ENCODE measurements around the gene PPM1A.

DNA sequence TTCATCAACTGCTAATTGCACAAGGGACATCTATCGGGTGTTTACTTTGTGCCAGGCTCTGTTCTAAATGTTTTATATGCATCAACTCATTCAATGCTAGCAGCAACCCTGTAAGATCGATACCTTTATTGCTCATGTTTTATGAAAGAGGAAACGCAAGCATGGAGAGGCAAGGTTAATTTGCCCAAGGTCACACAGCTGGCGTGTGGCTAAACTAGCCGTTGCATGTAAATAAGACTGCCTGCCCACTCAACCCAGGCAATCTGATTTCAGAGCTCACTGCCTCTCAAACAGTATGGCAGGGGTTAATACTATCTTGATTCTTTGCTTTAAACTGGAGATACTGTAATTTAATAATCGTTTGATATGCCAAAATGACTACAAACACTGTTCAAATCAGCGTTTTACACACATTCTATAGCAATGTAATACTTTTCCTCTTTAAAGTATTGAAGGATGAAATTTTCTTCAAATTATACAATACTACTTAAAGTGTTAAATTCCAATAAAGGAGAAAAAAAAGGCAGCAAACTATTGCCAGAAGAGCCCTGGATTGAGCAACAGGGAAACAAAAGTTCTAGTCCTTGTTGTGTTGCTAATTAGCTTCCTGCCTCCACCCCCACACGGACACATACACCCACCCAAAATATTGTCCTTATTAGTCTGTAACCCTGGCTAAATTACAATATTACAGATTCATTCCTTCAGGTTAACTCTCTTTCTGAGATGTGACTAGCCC, 44.7 kb upstream of the PPM1A start:
- TF ChIP-seq POLR2AphosphoS5 (IDR thresholded peaks at IDR 0.05) = no peak
- TF ChIP-seq, protein P1, sequence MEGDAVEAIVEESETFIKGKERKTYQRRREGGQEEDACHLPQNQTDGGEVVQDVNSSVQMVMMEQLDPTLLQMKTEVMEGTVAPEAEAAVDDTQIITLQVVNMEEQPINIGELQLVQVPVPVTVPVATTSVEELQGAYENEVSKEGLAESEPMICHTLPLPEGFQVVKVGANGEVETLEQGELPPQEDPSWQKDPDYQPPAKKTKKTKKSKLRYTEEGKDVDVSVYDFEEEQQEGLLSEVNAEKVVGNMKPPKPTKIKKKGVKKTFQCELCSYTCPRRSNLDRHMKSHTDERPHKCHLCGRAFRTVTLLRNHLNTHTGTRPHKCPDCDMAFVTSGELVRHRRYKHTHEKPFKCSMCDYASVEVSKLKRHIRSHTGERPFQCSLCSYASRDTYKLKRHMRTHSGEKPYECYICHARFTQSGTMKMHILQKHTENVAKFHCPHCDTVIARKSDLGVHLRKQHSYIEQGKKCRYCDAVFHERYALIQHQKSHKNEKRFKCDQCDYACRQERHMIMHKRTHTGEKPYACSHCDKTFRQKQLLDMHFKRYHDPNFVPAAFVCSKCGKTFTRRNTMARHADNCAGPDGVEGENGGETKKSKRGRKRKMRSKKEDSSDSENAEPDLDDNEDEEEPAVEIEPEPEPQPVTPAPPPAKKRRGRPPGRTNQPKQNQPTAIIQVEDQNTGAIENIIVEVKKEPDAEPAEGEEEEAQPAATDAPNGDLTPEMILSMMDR (IDR thresholded peaks at IDR 0.05) = no peak

Data from stomach (tissue), 4 donors.